Measurements from ENCODE around the gene FAM118A. TPM values are rescaled to one million over a fixed set of nuclear protein-coding genes. Genes with fewer than 3 reads are reported as not detected.
"Not testable (repeated sequence)": the region's sequence is repeated elsewhere in the genome, so short reads cannot be mapped to it uniquely, and the experiment has no call there.

FAM118A gene
- total and polyA plus RNA-seq, 9 of the 15 experiments (the other 6 are each of a cell fraction or from before 2014, with no cell fraction given), result 17.0 to 223 (median 59.4) TPM

- H3K79me2 ChIP-seq (ENCODE audit: control insufficient read depth, insufficient read depth, low read length); DNase-seq (ENCODE audit: extremely low read depth in 1 of 4, low spot score in 3 of 4); H2AFZ ChIP-seq (ENCODE audit: low read depth, low read length); H4K20me1 ChIP-seq (replicated peaks; ENCODE audit: control insufficient read depth, insufficient read depth, low read length); H3K4me2 ChIP-seq (ENCODE audit: insufficient read depth, low read length); H3K4me1 ChIP-seq (replicated peaks in 1 of 2; ENCODE audit: control insufficient read depth in 2 of 2, insufficient read depth in 2 of 2, low read length in 2 of 2); in situ Hi-C loops (cut with MboI); CTCF ChIA-PET (ENCODE audit: low intra/inter-chr PET ratio); ATAC-seq; intact Hi-C loops (cut with micrococcal nuclease); H3K36me3 ChIP-seq (ENCODE audit: control insufficient read depth, insufficient read depth, low read length); FAIRE-seq; H3K9ac ChIP-seq (ENCODE audit: insufficient read depth in 1 of 2, low read depth in 2 of 2, low read length in 2 of 2); H3K9me3 ChIP-seq (replicated peaks; ENCODE audit: control insufficient read depth, insufficient read depth, low read depth, low read length); H3K9me1 ChIP-seq (ENCODE audit: control insufficient read depth, insufficient read depth, low read length); H3K27ac ChIP-seq (ENCODE audit: extremely low read depth, low read depth, low read length); BruUV-seq (replicated peaks); H3K4me3 ChIP-seq: not testable (repeated sequence)
- peaks cover 0 to 13% of the 10 kb centered on the region in 2 experiments; a peak in 3 of 5 replicates for H3K27me3 ChIP-seq (ENCODE audit: control insufficient read depth in 2 of 2, insufficient read depth in 2 of 2, low read length in 2 of 2)
- TF ChIP-seq ZFP36 (IDR thresholded peaks at IDR 0.05; ENCODE audit: low read depth, low read length, partially characterized antibody), result peak; percentile 82
- 30% methylated on average over 5 of the region's 6 CpGs for WGBS (ENCODE audit: insufficient coverage, low coverage, missing lambda C conversion rate)
- POLR2A ChIA-PET, result interaction anchor here (0.6 to 0.7 kb wide), 2 partner anchors 12 to 16 kb away, joined by 3 to 4 read pairs; no protein-coding TSS in a partner anchor
Observed at GRCh38 chr22:45295004-45295403, 14.7 kb upstream of the FAM118A start.

- no peak overlapping the region for H3K27ac ChIP-seq (ENCODE audit: extremely low read depth, low read depth, low read length)
- H3K4me1 ChIP-seq (replicated peaks in 1 of 2; ENCODE audit: control insufficient read depth in 2 of 2, insufficient read depth in 2 of 2, low read length in 2 of 2), result peaks cover under 1 to 6% of the 10 kb centered on the region in 2 experiments; a peak in 2 of 5 replicates
- H4K20me1 ChIP-seq (replicated peaks; ENCODE audit: control insufficient read depth, insufficient read depth, low read length), result no peaks in the 10 kb centered on the region
- in situ Hi-C loops (cut with MboI), result no loop called here
- BruUV-seq (replicated peaks), result no TSS peak
- 0% methylated on average over 8 of the region's 9 CpGs for WGBS (ENCODE audit: insufficient coverage, low coverage, missing lambda C conversion rate)
- no peaks in the 10 kb centered on the region for H3K9me3 ChIP-seq (replicated peaks; ENCODE audit: control insufficient read depth, insufficient read depth, low read depth, low read length)
- H3K79me2 ChIP-seq (ENCODE audit: control insufficient read depth, insufficient read depth, low read length), result no peaks in the 10 kb centered on the region
- ChIA-PET CTCF (ENCODE audit: low intra/inter-chr PET ratio) (no interaction called here), POLR2A (interaction anchor here (0.6 to 0.7 kb wide), 2 partner anchors 11 to 16 kb away, joined by 3 to 4 read pairs; no protein-coding TSS in a partner anchor)
- H3K4me2 ChIP-seq (ENCODE audit: insufficient read depth, low read length), result no peak overlapping the region
- no peak overlapping the region for H3K9ac ChIP-seq (ENCODE audit: insufficient read depth in 1 of 2, low read depth in 2 of 2, low read length in 2 of 2)
- intact Hi-C loops (cut with micrococcal nuclease), result no loop called here
- peaks cover 0 to 8% of the 10 kb centered on the region in 2 experiments; a peak in 3 of 5 replicates for H3K27me3 ChIP-seq (ENCODE audit: control insufficient read depth in 2 of 2, insufficient read depth in 2 of 2, low read length in 2 of 2)
- FAIRE-seq (no peak), DNase-seq (ENCODE audit: extremely low read depth in 1 of 4, low spot score in 3 of 4) (no peak), ATAC-seq (no peak)
- no peaks in the 10 kb centered on the region; the same call in 2 of the 3 replicates for H3K36me3 ChIP-seq (ENCODE audit: control insufficient read depth, insufficient read depth, low read length)
- no peaks in the 10 kb centered on the region for H3K9me1 ChIP-seq (ENCODE audit: control insufficient read depth, insufficient read depth, low read length)
- H3K4me3 ChIP-seq, result no peak overlapping the region
- H2AFZ ChIP-seq (ENCODE audit: low read depth, low read length), result no peak overlapping the region
- no peak for TF ChIP-seq MXD1 (CRISPR knock-in tag; IDR thresholded peaks at IDR 0.05; ENCODE audit: borderline replicate concordance, poor library complexity, severe bottlenecking)
- no peak for TF ChIP-seq ESRRB (CRISPR knock-in tag; IDR thresholded peaks at IDR 0.05; ENCODE audit: borderline replicate concordance)
- TF ChIP-seq ZNF518B (CRISPR knock-in tag; IDR thresholded peaks at IDR 0.05), result no peak
- no peak for TF ChIP-seq SNIP1 (IDR thresholded peaks at IDR 0.05; ENCODE audit: low read depth)
- TF ChIP-seq NUFIP1 (IDR thresholded peaks at IDR 0.05; ENCODE audit: partially characterized antibody), result no peak
- TF ChIP-seq RAD21 (CRISPR knock-in tag; conservative IDR thresholded peaks at IDR 0.05 in 1 of 2, IDR thresholded peaks at IDR 0.05 in 1 of 2), result no peak
- TF ChIP-seq CLOCK (CRISPR knock-in tag; IDR thresholded peaks at IDR 0.05; ENCODE audit: borderline replicate concordance), result no peak
Observed at GRCh38 chr22:45295492-45295891, 14.2 kb upstream of the FAM118A start.

Measured in K562 (cell line).